ENCODE measurements around the gene UST.
A peak's percentile ranks its signal among the peaks of the same experiment; 100 is the strongest.

The UST gene

DNA sequence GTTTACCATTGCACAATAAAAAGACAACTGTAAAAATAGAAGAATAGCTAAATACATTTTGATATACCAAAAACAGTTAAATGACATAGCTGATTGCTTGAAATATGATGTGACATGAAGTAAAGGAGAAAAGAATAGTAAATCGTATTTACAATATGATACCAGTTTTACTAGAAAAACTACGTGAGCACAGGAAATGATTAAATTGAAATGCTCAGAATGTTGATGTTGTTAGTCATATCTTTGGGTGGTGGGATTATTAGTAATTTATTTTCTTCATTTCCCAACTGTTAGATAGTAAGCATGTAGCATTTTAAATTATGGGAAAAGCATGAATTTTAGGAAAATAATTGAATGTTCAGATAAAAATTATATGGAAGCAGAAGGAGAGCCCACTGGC, 302.4 kb downstream of the UST start:
- no peak for DNase-seq

DNA sequence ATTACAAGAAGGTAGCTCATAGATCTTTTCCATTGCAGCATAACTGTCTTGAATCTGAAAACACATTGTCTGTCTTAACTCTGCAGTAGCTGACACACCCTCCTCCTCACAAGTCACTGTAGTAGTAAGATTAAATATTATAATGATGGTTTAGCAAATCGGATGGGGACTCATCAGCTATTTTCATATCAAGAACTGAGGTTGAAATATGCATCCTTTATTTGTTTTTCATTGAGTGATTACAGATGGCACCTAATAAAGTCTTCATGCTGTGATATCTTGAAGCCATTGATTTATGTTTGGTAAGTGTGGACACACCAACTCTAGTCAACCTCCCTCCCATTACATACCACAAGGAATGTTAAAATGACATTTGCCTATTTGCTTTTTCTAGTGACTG, 303.3 kb downstream of the UST start:
- DNase-seq = no peak

DNA sequence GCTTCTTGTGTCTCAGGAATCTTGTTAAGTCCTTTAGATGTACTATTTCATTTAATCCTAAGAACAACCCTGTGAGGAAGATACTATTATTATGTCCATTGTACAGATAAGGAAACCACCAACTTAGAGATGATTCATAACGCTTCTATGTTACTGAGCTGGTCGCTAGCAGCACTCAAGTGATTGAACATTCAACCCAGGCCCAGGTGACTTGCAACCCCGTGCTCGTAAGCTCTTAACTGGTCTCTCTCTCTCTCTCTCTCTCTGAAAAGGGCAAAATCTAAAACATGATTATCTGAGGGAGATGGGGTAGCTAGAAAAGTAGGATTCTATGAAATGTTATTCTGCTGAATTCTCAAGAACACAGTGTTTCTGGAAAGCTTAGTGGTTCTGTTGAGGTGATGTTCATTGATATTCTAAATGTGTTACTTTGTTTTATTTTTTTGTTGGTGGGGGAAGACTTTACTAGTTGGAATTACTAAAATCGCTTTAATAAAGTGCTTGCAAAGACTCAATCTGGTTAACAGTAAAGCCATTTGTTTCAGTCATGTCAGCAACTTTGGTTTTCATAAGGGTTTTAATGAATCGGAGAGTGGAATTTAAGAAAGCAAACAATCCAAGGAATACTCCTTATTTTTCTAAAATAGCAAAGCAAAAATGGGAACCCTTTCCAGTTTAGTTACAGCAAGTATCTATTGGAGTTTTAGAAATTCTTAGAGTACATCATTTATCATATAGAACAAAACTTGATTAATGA, 305.7 kb downstream of the UST start:
- DNase-seq = no peak

DNA sequence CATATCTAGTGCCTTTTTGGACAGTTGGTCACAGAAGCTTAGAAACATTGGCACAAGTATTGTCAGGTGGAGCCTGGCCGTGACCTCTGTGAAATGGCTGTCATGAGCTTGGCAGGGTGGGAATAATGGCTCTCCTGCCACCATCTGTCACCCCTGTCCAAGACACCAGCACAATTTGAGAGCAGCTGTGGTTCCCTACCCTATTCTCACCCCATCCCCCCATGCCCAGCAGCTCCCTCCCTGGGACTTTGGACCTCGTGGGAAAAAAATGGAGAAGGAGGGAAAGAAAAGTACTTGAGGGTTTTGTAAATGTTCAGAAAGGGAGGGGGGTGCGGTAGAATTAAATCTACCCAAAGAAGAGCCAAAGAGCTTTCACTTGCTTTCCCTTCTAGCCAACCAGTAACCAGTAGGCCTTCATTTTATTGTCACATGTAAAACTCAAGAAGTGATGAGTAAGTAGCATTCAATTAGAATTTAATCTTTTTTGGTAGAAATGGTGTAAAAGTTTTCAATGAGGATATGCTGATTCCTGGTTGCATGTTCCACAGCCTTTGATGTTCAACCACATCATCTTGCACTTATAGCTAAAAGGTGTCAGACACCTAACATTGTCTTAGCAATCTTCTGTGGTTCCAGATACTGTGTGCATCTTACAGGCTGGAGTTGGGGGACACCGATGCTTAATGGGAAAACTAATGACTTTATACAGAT, 307.2 kb downstream of the UST start:
- no peak for DNase-seq

- DNase-seq = no peak
These were observed 307.8 kb downstream of the UST start for GRCh38 chr6:149054559-149055194.

- DNase-seq = no peak
These were observed 308.5 kb downstream of the UST start for GRCh38 chr6:149055195-149055899.

DNA sequence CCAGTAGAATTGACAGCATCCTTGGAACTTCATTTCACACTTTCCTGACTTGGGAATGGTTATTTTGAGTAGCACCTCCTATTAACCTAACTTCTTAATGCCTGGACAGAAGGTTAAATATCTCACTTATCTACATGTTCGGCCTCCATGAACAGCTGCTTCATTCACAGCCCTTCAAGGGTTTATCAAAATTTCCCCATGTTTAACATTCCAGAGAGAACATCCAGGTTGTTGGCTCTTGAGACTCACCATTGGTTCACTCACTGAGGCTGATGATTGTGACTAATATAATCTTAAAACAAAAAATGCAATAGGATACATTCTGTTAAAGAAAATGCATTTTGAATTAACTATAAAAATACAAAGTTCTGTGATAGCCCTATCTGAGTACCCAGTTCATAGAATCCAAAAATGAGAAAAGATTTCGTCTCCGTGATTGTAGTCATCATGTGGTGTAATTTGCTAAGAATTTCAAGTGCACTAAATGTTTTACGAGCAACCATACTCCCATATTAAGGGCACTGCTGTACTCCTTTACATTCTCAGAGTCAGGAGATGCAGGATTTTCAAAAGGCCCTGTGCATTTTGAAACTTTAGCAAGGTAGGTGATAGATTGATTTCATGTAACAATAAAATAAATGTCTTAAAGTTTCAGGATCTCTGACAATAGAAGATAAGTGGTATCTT, 310.1 kb downstream of the UST start:
- DNase-seq = no peak

- DNase-seq = no peak
These were observed 310.6 kb downstream of the UST start for GRCh38 chr6:149057464-149057840.

GRCh38 chr6:149059557-149059956, 312.7 kb downstream of the UST start:
- no peak for DNase-seq

DNA sequence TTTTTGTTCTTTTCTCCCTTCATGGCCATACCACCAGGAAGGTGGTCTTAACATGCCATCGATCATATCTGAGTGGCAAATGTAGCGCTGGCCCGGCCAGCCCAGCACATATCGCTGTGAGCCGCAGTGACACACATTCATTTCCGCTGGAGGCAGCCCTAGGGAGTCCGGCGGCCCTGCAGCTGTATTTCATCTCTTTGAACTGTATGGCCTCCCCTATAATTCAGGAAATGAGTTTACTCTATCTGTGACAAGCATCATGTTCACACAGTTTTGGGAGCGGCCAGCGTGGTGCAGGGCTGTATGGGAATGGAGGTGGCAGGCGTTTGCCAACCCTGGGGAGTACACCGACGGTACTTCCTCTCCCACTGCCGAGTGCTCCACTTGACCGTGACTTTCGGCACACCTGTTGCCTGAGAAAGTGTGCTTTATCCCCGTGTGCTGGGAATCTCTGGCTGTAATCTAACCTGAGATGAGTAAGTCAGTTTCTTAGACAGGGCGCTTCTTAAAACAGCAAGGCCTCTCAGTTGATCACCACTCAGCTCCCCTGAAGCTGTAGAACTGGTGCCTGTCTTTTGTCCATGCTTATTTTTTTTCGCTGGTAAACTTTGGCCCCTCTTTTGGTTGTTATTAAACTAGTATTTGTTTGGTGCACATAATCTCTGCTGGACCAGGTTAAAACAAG, 313.6 kb downstream of the UST start:
- peak; percentile 58 for DNase-seq

DNA sequence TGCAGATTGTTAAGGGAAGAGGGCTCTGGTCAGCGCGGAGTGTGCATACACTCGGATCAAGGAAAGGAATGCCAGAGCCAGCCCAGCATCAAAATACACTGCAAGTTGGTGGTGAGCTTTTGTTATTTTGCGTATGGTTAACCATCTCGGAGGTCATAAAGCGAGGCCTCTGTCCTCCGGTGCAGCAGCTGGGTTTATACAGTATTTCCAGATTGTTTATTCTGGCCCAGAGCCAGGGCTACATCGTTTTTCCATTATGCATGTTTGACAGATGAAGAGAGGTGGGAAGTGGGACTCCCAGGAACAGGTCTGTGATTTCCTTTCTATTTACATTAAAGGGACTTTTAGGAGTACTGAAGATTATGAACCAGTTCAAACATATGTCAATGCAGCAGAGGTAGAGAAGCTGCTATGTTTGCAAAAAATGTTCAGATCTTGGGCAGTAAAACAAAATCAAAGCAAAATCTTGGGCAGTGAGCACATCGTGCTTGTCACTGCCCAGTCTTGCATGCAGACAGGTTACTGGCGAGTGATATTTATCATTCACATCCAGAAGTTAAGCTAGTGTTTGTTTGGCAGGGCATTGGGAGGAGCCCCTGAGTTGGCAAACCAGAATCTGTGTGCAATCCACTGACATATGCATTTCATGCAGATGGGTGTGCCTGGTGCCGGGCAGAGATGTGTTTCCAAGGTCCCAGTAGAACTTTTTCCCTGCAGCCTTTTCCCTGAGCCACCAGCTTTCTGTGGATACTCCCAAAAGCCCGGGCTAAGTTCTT, 314.3 kb downstream of the UST start:
- DNase-seq = no peak

GRCh38 chr6:149061930-149062329, 315.1 kb downstream of the UST start:
- no peak for DNase-seq

DNA sequence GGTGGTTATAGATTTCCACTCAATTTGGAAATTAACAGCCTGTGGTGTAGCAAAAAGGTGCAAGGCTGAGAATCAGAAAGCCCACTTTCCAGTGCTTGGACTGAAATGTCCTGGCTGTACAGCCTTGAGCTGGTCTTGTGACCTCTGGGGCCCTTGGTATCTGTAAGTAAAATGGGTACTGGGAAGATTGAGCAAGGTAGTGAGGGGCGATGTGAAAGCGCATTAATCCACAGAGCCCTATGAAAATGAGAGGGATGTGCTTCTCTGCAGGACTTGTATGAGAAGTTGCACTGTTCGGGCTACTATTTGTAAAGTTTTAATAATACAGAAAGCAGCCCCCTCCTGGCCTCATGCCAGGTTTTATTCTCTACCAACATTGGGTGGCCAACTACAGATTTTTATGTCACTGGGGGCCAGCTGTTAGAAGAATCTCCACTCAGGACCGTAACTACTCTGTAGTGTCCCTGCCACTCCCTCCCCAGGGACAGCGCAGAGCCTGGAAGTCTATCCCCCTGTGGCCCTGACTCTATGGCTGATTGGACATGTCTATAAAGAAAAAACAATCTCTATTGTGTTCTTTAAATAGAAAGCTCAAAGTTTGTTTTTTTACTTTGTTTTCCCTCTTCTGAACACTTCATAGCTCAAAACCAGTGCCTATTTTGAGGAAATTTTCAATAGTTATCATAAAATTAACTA, 316.0 kb downstream of the UST start:
- DNase-seq = no peak

DNA sequence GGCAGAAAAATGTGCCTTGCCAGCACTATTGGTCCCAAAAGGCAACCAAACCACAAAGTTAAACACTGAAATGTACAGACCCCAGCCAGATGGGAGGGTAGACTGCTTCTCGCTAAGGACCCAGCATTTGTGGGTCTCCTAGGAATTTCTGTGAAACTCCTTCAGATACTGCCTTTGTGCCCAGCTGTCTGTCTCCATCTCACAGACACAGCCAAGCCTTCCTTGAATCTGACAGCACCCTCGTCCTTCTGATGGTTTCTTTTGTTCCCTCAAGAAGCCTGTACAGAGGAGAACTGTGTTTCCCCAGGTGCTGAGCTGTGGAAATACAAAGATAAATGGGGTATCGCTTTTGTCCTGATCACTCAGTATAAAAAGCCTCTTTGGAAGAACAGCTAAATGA, 316.6 kb downstream of the UST start:
- DNase-seq = no peak

DNA sequence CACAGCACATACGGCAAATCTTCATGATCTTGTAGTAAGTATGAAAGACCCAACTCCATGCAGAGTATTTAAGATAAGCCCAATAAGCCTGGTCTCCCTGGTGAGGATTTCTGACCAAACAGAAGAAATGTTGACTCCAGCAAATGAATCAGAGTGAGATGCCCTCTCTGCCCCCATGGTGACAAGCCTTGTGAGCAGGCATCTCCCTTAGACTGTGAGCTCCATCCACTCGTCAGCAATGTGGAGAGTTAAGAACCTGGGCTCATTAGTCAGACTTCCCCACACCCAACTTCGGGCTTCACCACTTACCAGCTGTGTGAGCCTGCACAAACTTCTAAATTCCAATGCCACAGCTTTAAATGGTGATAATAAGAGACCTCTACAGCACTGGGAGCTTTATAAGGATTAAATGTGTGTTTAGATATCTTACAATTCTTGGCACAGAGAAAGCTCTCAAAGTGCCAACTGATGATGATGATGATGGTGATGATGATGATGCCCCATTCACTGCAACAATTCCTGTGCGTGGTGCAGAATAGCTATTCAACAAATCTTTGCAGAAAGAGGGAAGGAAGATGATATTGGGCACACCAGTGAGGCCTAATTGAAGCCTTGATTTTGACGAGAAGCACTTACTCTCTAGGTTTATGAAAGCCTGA, 317.3 kb downstream of the UST start:
- no peak for DNase-seq

DNA sequence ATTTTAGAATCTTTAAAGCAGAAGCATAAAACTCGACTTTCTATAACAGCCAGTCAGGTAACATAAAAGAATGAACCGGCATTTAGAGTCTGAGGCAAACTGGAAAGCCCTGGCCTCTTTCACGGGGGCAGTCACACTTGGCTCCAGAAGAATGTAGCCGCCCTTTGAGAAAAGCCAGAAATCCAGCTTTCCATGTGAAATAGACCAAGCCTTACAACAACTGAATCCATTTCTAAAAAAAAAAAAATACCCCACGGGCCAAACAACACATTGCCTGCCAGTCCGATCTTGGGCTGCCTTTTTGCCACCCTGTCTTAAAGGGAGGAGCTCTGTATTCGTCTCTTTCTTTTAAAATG, 317.8 kb downstream of the UST start:
- no peak for DNase-seq

- DNase-seq = no peak
These were observed 318.3 kb downstream of the UST start for GRCh38 chr6:149065121-149065520.

DNA sequence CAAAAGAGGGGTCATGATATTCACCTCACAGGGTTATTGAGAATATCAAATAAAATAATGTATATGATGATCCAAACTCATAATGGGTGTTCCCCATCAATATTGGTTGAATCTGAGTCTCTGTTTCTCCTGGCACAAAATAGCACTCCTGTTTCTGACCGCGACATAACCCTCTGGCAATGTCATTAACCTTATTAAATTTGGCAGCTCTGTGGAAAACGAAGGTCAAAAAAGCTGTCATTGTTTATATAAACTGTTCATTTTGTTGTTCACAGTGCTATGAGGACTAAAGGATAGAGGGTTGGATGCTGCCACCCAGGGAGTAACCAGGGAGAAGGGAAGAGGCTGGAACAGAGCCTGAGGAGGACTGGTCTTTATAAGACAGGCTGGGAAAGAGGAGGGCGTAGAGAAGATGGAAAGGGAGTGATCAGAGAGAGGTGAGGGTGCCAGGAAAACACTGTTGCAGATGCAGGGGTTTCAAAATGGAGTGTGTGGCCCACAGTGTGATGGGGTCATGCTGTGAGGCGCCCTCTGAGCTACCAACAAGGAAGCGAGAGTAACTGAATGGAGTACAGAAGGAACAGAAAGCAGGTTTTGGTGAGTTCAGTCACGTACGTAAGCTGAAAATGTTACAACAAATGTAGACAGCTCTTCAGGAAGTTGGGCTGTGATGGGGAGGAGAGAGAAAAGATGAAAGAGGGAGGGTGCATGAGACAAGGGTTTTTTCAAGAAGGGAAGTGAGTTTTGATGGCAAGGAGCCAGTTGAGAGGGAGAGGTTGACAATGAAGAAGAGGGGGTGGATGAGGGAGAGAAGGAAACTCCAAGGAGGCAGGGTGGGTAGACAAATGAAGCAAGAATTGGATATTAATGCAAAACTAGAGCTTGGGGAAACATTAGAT, 319.1 kb downstream of the UST start:
- DNase-seq = peak; percentile 85

GRCh38 chr6:149071997-149072396, 325.2 kb downstream of the UST start:
- no peak for DNase-seq
